WTC11 (cell line): Measurements from ENCODE around the gene RASSF1. TPM values are rescaled to one million over a fixed set of nuclear protein-coding genes. Genes with fewer than 3 reads are reported as not detected.

ENCODE experiments used
- ATAC-seq: fragments of 200-7000 bp; cut with Tn5 transposase; 2 replicates; pipeline ENCODE4 v1.10.0; 2021; ENCODE audit warnings: mild to moderate bottlenecking, moderate library complexity
- CTCF ChIA-PET: fragments of 300-600 bp; sonication (Branson Sonifier 250); formaldehyde crosslinking; loops from one replicate; lab custom pipeline; 2021; ENCODE audit warnings: antibody characterized with exemption; lab: Charles Lee
- POLR2A ChIA-PET: fragments of 350-600 bp; sonication (Branson Sonifier 250); formaldehyde crosslinking; loops from one replicate; lab custom pipeline; 2021; ENCODE audit warnings: antibody characterized with exemption; lab: Charles Lee
- DNase-seq: peaks from one replicate; pipeline ENCODE4 v3.0.0; 2021; ENCODE audit warnings: low spot score
- H3K27ac Mint-ChIP-seq: 2 replicates; pipeline ENCODE4 v1.8.0; 2021; ENCODE audit warnings: mixed read lengths
- H3K27me3 Mint-ChIP-seq: 2 replicates; pipeline ENCODE4 v1.8.0; 2021; ENCODE audit warnings: low read depth, mild to moderate bottlenecking, moderate library complexity, mixed read lengths
- H3K36me3 Mint-ChIP-seq: 2 replicates; pipeline ENCODE4 v1.8.0; 2021; ENCODE audit warnings: mixed read lengths
- H3K4me1 Mint-ChIP-seq: 2 replicates; pipeline ENCODE4 v1.8.0; 2022; ENCODE audit warnings: mixed read lengths
- H3K4me3 Mint-ChIP-seq: 2 replicates; pipeline ENCODE4 v1.8.0; 2021; ENCODE audit warnings: mild to moderate bottlenecking, moderate library complexity, mixed read lengths
- H3K9me3 Mint-ChIP-seq: 2 replicates; pipeline ENCODE4 v1.8.0; 2021; ENCODE audit warnings: mixed read lengths
- FOXP1 ChIP-seq: sonication (generic); formaldehyde crosslinking; IDR thresholded peaks from 2 replicates; pipeline ENCODE4 v1.8.0; 2022; ENCODE audit warnings: missing genetic modification reagents, mild to moderate bottlenecking, moderate library complexity, borderline replicate concordance
- NFATC4 ChIP-seq: fragments of 250-450 bp; sonication (Bioruptor Pico); IDR thresholded peaks from 2 replicates; pipeline ENCODE4 v1.9.0; 2021; ENCODE audit warnings: mild to moderate bottlenecking
- NR3C1 ChIP-seq: sonication (generic); formaldehyde crosslinking; conservative IDR thresholded peaks from 2 replicates; pipeline ENCODE4 v1.8.1; 2023; ENCODE audit warnings: low read depth, mild to moderate bottlenecking, missing genetic modification reagents
- SOX15 ChIP-seq: fragments of 250-450 bp; sonication (Bioruptor Pico); IDR thresholded peaks from 2 replicates; pipeline ENCODE4 v1.9.0; 2021; ENCODE audit warnings: mild to moderate bottlenecking
- ZBTB21 ChIP-seq: sonication (generic); formaldehyde crosslinking; IDR thresholded peaks from 2 replicates; pipeline ENCODE4 v1.8.1; 2023; ENCODE audit warnings: mild to moderate bottlenecking, missing genetic modification reagents, borderline replicate concordance
- ZNF232 ChIP-seq: sonication (generic); formaldehyde crosslinking; IDR thresholded peaks from 2 replicates; pipeline ENCODE4 v1.8.0; 2022; ENCODE audit warnings: mild to moderate bottlenecking, missing genetic modification reagents
- total RNA-seq: library from RNA; stranded (reverse); gene quantifications from 3 replicates; pipeline ENCODE4 v1.2.3, GENCODE V29; 2021
- TF ChIP-seq, protein P1 (sequence below): sonication (generic); formaldehyde crosslinking; IDR thresholded peaks from 2 replicates; pipeline ENCODE4 v1.8.0; 2022; ENCODE audit warnings: mild to moderate bottlenecking, missing genetic modification reagents
- TF ChIP-seq, protein P2 (sequence below): sonication (generic); formaldehyde crosslinking; IDR thresholded peaks from 2 replicates; pipeline ENCODE4 v1.8.1; 2022; ENCODE audit warnings: low read depth, mild to moderate bottlenecking, moderate library complexity, missing genetic modification reagents, borderline replicate concordance
- TF ChIP-seq, protein P3 (sequence below): sonication (generic); formaldehyde crosslinking; IDR thresholded peaks from 2 replicates; pipeline ENCODE4 v1.8.0; 2022; ENCODE audit warnings: missing genetic modification reagents
- TF ChIP-seq, protein P4 (sequence below): sonication (generic); formaldehyde crosslinking; conservative IDR thresholded peaks from 2 replicates; pipeline ENCODE4 v1.8.1; 2023; ENCODE audit warnings: mild to moderate bottlenecking, low read depth, missing genetic modification reagents, moderate library complexity
- TF ChIP-seq, protein P5 (sequence below): sonication (generic); formaldehyde crosslinking; IDR thresholded peaks from 2 replicates; pipeline ENCODE4 v1.8.1; 2022; ENCODE audit warnings: low read depth, missing genetic modification reagents, borderline replicate concordance

RASSF1 gene
- total RNA-seq, 1 experiment from 2014 or later, result 14.5 TPM

DNA sequence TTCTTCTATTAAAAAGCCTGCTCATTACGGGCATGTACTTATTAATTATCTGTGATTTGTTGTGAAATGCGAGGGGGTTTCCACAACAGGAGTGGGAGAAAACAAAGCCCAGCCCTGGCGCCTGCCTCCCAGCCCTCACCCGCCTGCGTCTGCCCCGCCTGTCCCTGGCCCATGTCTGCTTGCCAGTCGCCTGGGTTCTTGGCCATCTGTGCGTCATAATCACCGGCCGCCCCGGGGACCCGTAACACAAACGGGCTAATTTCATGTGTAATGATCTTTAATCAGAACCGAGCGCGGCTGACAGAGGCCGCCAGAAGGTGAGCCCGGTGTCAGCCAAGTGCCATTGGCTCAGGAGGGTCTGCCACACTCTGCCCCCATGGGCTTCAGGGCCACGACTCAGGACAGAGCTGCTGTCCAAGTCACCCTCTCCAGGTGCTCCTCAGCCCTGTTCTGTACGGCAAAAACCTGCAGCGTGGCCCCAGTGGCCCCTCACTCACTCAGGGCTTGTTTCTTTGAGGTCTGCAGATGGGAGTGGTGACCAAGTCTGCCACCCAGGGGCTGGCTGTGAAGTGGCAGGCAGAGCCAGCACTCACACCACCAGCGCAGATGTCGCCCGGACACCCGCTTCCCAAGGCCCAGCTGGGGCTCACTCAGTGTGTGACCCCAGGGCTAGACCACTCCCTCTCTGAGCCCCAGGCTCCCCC, 47.5 kb upstream of the RASSF1 start:
- DNase-seq, result peak; percentile 66
- POLR2A ChIA-PET, result interaction anchor here (0.5 to 0.6 kb wide), 2 partner anchors 39 to 1086 kb away, joined by 3 read pairs; no protein-coding TSS in a partner anchor
- CTCF ChIA-PET, result interaction anchor here (0.6 to 3.7 kb wide), 11 partner anchors 13 to 224 kb away, joined by 3 to 15 read pairs (median 4); partner anchors contain the start of genes CISH, CYB561D2, NPRL2 and ZMYND10
- 0 out of 2 replicates have a peak, but pooled peaks have one; percentile 24 for TF ChIP-seq ZBTB21 (CRISPR knock-in tag)
- TF ChIP-seq FOXP1 (CRISPR knock-in tag), result no peak
- TF ChIP-seq, all 79 proteins: peak for 1
- H3K27ac Mint-ChIP-seq, result no peak overlapping the region
- ATAC-seq, result peak; percentile 84
- H3K9me3 Mint-ChIP-seq, result no peaks in the 10 kb centered on the region
- H3K36me3 Mint-ChIP-seq, result no peaks in the 10 kb centered on the region
- no peaks in the 10 kb centered on the region for H3K4me1 Mint-ChIP-seq
- H3K4me3 Mint-ChIP-seq, result no peak overlapping the region
- H3K27me3 Mint-ChIP-seq, result no peaks in the 10 kb centered on the region

DNA sequence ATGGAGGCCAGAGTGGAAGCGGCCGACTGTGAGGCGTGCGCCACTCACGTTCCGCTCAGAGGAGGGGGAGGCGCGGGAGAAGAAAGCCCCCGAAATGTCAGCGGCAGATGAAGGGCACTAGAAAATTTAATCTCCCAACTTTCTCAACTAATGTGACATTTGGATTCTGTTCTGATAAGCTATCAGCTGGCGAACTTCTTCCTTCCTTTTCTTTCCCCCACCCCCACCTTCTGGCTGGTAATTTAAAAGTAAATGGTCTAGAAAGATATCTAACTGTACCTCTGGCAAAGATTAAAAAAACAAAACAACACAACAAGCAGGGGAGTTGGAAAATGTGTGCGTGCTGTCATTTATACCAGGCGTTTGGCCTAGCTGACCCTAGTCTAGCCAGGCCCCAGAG, 45.1 kb upstream of the RASSF1 start:
- H3K27me3 Mint-ChIP-seq, result no peaks in the 10 kb centered on the region
- CTCF ChIA-PET, result interaction anchor here (2.3 to 3.7 kb wide), 2 partner anchors 10 to 29 kb away, joined by 9 to 15 read pairs; no protein-coding TSS in a partner anchor
- no peak overlapping the region for H3K4me3 Mint-ChIP-seq
- POLR2A ChIA-PET, result no interaction called here
- H3K36me3 Mint-ChIP-seq, result no peaks in the 10 kb centered on the region
- ATAC-seq, result no peak
- DNase-seq, result no peak
- H3K27ac Mint-ChIP-seq, result no peak overlapping the region
- no peaks in the 10 kb centered on the region for H3K4me1 Mint-ChIP-seq
- H3K9me3 Mint-ChIP-seq, result no peaks in the 10 kb centered on the region
- TF ChIP-seq, protein P1, sequence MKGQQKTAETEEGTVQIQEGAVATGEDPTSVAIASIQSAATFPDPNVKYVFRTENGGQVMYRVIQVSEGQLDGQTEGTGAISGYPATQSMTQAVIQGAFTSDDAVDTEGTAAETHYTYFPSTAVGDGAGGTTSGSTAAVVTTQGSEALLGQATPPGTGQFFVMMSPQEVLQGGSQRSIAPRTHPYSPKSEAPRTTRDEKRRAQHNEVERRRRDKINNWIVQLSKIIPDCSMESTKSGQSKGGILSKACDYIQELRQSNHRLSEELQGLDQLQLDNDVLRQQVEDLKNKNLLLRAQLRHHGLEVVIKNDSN (CRISPR knock-in tag), result no peak
- TF ChIP-seq, protein P2, sequence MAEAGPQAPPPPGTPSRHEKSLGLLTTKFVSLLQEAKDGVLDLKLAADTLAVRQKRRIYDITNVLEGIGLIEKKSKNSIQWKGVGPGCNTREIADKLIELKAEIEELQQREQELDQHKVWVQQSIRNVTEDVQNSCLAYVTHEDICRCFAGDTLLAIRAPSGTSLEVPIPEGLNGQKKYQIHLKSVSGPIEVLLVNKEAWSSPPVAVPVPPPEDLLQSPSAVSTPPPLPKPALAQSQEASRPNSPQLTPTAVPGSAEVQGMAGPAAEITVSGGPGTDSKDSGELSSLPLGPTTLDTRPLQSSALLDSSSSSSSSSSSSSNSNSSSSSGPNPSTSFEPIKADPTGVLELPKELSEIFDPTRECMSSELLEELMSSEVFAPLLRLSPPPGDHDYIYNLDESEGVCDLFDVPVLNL (CRISPR knock-in tag), result no peak
- TF ChIP-seq NR3C1 (no peak), FOXP1 (CRISPR knock-in tag) (no peak)
- TF ChIP-seq, protein P3, sequence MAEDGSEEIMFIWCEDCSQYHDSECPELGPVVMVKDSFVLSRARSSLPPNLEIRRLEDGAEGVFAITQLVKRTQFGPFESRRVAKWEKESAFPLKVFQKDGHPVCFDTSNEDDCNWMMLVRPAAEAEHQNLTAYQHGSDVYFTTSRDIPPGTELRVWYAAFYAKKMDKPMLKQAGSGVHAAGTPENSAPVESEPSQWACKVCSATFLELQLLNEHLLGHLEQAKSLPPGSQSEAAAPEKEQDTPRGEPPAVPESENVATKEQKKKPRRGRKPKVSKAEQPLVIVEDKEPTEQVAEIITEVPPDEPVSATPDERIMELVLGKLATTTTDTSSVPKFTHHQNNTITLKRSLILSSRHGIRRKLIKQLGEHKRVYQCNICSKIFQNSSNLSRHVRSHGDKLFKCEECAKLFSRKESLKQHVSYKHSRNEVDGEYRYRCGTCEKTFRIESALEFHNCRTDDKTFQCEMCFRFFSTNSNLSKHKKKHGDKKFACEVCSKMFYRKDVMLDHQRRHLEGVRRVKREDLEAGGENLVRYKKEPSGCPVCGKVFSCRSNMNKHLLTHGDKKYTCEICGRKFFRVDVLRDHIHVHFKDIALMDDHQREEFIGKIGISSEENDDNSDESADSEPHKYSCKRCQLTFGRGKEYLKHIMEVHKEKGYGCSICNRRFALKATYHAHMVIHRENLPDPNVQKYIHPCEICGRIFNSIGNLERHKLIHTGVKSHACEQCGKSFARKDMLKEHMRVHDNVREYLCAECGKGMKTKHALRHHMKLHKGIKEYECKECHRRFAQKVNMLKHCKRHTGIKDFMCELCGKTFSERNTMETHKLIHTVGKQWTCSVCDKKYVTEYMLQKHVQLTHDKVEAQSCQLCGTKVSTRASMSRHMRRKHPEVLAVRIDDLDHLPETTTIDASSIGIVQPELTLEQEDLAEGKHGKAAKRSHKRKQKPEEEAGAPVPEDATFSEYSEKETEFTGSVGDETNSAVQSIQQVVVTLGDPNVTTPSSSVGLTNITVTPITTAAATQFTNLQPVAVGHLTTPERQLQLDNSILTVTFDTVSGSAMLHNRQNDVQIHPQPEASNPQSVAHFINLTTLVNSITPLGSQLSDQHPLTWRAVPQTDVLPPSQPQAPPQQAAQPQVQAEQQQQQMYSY (CRISPR knock-in tag), result no peak
- TF ChIP-seq, protein P4, sequence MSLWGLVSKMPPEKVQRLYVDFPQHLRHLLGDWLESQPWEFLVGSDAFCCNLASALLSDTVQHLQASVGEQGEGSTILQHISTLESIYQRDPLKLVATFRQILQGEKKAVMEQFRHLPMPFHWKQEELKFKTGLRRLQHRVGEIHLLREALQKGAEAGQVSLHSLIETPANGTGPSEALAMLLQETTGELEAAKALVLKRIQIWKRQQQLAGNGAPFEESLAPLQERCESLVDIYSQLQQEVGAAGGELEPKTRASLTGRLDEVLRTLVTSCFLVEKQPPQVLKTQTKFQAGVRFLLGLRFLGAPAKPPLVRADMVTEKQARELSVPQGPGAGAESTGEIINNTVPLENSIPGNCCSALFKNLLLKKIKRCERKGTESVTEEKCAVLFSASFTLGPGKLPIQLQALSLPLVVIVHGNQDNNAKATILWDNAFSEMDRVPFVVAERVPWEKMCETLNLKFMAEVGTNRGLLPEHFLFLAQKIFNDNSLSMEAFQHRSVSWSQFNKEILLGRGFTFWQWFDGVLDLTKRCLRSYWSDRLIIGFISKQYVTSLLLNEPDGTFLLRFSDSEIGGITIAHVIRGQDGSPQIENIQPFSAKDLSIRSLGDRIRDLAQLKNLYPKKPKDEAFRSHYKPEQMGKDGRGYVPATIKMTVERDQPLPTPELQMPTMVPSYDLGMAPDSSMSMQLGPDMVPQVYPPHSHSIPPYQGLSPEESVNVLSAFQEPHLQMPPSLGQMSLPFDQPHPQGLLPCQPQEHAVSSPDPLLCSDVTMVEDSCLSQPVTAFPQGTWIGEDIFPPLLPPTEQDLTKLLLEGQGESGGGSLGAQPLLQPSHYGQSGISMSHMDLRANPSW (CRISPR knock-in tag), result no peak
- TF ChIP-seq, protein P5, sequence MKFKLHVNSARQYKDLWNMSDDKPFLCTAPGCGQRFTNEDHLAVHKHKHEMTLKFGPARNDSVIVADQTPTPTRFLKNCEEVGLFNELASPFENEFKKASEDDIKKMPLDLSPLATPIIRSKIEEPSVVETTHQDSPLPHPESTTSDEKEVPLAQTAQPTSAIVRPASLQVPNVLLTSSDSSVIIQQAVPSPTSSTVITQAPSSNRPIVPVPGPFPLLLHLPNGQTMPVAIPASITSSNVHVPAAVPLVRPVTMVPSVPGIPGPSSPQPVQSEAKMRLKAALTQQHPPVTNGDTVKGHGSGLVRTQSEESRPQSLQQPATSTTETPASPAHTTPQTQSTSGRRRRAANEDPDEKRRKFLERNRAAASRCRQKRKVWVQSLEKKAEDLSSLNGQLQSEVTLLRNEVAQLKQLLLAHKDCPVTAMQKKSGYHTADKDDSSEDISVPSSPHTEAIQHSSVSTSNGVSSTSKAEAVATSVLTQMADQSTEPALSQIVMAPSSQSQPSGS, result no peak

DNA sequence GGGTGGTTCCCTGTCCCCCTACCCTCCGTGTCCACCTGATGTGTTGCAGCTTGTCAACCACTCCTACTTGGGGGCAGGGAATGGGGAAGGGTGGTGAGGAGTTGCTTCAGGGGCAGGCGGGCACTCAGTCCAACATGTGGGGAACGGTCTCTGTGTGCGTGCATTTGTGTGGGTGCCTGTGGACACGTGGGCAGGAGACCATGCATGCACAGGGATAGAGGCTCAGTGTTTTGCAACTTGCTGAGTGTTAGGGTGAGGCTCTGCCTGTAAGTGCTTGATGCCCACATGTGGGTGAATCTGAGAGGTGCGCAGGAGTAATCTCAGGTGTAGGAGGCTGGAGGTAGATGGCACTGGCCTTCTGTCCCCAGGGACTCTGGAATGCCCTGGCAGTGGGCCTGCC, 43.1 kb upstream of the RASSF1 start:
- ATAC-seq, result no peak
- no peak for DNase-seq
- Mint-ChIP-seq H3K9me3 (no peaks in the 10 kb centered on the region), H3K4me3 (no peak overlapping the region), H3K4me1 (no peaks in the 10 kb centered on the region), H3K36me3 (no peaks in the 10 kb centered on the region), H3K27me3 (no peaks in the 10 kb centered on the region), H3K27ac (no peak overlapping the region)
- ChIA-PET CTCF (interaction anchor here (1.0 kb wide), 1 partner anchor 9 kb away, joined by 3 read pairs; no protein-coding TSS in a partner anchor), POLR2A (no interaction called here)
- TF ChIP-seq, protein P5, result no peak
- TF ChIP-seq, protein P2 (CRISPR knock-in tag), result no peak
- no peak for TF ChIP-seq ZNF232 (CRISPR knock-in tag)
- no peak for TF ChIP-seq NFATC4 (CRISPR knock-in tag)
- no peak for TF ChIP-seq SOX15 (CRISPR knock-in tag)
